HG03342 (cell line): ENCODE data around the gene AQP1.

Experiments
- ATAC-seq: cut with Tn5 transposase; IDR thresholded peaks from one replicate; pipeline ENCODE4 v1.9.1; 2021; ENCODE audit warnings: mild to moderate bottlenecking, moderate library complexity; ENCODE audit not compliant: unreplicated experiment

AQP1 gene

DNA sequence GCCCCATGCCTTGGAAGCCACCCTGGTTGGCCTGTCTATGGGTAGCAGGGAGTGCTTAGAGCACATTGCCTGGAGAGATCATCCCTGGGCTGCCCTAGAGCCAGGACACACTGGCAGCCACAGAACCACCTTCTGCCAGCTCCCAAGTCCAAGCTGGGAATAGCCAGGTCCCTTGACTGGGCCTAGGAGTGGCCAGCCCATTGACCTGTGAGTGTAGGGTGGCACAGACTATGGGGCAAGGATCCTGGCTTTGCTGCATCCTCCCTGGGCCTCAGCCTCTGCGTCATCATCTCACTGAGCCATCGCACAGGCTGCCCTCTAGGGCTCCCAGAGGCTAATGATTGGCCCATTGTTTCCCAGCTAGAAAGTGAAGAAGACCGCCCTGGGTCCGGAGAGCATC is 7.0 kb downstream of the AQP1 start:
- no peak for ATAC-seq

DNA sequence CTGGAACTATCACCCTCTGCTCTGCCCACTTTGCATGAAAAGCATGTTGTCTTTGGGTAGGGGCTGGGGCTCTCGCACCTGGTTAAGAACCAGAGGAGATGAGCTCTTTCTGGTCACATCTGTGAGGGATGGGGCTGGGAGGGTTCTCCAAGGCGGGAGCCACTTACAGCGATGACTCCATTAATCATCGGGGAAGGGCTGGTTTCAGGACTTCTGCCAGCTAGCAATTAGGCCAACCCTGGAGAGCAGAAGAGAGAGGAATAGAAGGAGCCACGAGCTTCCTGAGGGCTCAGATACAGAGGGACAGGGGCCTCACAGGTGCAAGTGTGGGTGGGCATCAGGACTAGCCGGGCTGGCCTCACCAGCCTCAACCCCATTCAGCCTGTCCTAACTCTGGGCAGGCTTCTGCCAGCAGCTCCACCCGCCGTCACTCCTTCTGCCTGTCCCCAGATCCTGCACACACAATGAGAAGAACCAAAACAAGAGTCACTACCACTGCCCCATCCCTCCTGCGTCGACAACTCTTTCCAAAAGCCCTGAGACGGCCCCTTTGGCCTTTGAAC is 8.4 kb downstream of the AQP1 start:
- no peak for ATAC-seq

DNA sequence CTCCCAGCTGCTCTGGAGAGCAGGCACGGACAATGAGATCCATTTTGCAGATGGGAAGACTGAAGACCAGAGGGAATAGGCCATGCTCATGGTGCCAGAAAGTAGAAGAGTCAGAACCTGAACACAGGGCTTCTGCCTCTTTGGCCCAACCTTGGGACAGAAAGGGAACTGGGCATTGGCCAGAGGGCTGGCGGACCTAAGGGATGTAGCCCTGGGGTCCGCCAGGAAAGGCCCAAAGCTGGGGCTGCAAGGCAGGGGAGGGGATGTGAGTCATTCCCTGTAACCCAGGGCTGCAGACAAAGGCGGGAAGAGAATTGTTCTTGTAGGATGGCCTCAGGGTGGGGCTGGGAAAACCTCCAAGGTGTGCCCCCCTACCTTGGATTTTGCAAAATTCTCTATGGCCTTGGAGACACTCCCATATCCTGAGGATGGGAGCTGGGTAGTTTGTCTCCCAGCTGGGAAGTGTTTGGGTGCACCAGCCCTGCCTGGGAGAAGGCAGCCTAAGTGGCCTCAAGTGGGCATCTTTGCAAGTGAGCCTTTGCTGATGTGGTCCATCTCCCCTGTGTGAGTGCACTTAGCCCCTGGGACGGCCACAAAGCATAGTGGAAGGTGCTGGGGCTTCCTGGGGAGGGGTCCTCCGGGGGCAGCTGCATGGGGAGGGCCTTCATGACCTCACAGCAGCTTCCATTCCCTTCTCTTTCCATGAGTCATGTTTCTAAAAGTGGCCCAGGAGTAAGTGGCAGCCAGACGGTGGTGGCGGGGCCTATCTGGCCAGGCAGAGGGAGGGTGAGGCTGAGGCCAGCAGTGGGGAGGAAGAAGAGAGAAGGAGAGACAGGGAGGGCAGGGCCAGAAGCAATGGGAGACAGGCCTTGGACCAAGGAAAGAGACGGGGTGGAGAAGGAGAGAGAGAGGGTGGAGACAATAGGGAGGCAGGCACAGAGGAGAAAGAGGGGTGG is 9.2 kb downstream of the AQP1 start:
- ATAC-seq, result no peak

DNA sequence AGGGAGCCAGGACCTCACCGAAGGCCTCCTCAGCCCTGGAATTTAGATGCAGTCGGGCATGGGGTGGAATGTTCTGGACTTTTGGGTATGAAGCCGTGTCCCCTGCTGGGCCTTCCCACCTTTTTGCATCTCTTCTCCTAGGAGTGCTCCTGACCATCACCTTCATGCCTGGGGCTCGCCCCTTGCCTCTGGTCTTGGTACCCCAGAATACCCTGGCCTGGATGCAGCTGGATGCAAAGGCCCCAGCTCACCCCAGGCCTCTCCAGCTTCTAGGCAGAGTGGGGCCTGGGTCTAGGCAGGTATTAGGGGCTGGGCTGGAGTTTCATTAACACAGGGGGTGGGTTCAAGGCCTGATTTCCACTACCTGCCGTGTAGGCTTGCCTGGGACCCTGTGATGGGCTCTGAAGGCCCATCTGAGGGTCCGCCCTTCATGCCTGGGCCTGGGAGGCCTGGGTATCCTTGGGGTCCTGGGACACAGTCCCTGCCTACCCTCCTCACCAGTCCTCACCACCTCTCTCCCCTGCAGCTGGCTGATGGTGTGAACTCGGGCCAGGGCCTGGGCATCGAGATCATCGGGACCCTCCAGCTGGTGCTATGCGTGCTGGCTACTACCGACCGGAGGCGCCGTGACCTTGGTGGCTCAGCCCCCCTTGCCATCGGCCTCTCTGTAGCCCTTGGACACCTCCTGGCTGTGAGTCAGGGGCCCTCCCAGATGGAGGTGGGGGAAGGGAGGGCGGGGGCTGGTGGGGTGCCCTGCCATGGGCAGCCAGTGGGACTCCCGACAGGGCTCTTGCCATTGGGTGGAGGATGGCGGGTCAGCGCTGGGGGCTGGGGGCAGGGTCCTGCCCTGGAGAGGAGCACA is 10.1 kb downstream of the AQP1 start:
- ATAC-seq, result no peak

DNA sequence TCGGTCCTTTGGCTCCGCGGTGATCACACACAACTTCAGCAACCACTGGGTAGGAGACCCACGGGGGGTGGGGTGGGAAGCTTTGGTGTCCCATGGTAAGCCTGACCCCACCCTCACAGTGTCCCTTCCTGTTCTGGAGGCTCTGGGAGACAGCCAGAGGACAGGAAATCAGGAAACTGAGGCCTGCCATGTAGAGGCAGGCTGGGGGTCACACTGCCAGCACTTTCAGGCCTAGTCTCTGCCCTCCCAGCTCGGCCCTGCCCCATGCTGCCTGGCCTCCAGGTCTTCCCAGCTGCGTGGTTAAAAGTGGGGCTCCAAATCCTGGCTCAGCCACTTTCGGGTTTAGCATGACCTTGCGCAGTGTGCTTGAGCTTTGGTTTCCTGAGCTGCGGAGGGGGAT is 10.9 kb downstream of the AQP1 start:
- no peak for ATAC-seq

DNA sequence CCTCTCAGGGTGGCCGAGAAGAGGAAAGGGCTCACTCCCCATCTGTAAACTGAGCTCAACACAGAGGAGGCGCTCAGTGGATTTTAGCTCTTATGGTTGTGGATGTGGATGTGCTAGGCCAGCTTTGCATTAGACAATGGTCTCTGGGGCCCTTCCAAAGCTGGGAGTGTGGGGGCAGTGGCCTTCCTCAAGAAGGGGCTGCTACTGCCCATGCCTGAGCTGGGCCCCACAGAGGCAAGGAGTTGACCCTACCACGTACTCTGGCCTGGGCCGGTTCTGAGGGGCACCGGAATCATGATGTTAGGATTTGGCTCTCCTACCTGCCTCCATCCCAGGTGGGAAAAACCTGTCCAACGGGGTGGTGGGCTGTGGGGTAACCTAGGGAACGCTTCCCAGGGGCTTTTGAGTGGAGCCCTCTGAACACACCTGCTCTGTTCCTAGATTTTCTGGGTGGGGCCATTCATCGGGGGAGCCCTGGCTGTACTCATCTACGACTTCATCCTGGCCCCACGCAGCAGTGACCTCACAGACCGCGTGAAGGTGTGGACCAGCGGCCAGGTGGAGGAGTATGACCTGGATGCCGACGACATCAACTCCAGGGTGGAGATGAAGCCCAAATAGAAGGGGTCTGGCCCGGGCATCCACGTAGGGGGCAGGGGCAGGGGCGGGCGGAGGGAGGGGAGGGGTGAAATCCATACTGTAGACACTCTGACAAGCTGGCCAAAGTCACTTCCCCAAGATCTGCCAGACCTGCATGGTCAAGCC is 11.5 kb downstream of the AQP1 start:
- no peak for ATAC-seq

DNA sequence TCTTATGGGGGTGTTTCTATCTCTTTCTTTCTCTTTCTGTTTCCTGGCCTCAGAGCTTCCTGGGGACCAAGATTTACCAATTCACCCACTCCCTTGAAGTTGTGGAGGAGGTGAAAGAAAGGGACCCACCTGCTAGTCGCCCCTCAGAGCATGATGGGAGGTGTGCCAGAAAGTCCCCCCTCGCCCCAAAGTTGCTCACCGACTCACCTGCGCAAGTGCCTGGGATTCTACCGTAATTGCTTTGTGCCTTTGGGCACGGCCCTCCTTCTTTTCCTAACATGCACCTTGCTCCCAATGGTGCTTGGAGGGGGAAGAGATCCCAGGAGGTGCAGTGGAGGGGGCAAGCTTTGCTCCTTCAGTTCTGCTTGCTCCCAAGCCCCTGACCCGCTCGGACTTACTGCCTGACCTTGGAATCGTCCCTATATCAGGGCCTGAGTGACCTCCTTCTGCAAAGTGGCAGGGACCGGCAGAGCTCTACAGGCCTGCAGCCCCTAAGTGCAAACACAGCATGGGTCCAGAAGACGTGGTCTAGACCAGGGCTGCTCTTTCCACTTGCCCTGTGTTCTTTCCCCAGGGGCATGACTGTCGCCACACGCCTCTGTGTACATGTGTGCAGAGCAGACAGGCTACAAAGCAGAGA is 12.2 kb downstream of the AQP1 start:
- no peak for ATAC-seq

DNA sequence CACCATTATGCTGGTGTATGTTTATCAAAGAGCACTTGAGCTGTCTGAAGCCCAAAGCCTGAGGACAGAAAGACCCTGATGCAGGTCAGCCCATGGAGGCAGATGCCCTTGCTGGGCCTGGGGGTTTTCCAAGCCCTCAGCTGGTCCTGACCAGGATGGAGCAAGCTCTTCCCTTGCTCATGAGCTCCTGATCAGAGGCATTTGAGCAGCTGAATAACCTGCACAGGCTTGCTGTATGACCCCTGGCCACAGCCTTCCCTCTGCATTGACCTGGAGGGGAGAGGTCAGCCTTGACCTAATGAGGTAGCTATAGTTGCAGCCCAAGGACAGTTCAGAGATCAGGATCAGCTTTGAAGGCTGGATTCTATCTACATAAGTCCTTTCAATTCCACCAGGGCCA is 13.0 kb downstream of the AQP1 start:
- ATAC-seq, result no peak

DNA sequence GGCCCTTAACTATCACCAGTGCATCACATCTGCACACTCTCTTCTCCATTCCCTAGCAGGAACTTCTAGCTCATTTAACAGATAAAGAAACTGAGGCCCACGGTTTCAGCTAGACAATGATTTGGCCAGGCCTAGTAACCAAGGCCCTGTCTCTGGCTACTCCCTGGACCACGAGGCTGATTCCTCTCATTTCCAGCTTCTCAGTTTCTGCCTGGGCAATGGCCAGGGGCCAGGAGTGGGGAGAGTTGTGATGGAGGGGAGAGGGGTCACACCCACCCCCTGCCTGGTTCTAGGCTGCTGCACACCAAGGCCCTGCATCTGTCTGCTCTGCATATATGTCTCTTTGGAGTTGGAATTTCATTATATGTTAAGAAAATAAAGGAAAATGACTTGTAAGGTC is 13.5 kb downstream of the AQP1 start:
- ATAC-seq, result no peak

DNA sequence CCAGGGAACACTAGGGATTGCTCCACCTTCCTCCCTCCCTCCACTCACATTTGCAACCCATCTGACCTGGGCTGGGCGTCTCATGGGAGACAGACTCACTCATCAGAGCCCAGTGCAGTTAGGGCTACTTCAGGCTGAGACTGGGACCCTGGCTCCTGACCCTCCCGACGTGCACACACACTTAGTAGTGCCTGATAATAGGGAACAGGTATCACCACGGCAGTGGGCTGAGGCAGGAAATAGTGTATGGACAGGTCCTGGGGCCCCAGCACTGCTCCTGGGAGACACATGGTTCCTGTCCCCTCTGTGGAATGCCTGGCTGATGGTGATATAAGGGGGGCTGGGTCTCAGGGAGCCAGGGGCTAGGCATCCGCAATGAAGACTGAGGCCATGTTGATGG is 14.3 kb downstream of the AQP1 start:
- no peak for ATAC-seq

DNA sequence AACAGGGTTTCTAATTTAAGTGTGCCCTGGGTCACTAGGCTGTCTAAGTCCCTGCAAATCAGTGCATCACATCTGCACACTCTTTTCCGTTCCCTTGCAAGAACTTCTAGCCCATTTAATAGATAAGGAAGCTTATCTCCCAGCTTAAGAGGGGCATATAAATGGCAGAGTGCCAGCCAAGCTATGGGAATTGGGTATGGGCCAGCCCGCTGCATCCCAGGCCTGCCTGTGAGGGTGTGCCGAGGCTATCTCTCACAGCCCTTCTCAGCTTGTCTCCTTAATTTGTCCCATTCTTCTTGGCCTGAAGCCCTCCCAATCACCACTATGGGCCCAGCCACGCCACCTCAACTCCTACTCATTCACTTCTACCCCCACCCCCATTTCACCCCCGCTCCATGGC is 14.7 kb downstream of the AQP1 start:
- no peak for ATAC-seq

DNA sequence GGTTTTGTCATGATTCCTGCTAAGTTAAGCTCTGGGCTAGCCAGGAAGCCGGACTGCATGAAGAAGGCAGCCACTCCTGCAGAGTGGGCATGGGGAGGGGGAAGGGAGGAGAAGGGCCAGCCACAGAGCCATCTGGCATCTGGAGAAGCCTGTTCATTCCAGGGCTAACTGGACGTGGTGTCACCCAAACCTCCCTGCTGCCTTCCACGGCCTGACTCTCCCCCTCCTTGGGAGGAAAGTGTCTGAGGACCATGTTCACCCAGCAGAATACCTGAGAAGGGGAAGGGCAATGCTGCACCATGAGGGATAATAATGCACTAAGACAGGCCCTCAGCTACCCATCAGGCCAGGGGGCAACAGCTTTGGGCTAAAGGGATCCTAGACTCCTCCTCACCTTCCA is 15.4 kb downstream of the AQP1 start:
- no peak for ATAC-seq

DNA sequence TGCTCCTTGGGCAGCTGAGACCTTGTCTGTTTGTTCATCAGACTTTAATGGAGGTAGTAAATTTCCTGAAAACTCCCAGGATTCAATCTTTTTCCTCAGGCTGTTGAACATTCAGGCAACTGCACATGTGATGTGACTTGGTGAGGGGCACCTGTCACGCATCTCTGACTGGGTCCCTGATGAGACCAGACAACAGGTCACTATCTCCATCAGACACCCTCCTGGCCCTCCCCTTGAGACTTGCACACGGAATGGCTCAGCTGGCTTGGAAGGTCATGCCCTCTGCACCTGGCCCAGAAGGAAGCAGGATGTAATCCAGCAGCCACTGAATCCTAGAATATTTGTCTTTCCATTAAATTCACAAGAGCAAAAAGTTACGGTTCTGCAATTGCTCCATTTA is 15.9 kb downstream of the AQP1 start:
- ATAC-seq, result no peak

DNA sequence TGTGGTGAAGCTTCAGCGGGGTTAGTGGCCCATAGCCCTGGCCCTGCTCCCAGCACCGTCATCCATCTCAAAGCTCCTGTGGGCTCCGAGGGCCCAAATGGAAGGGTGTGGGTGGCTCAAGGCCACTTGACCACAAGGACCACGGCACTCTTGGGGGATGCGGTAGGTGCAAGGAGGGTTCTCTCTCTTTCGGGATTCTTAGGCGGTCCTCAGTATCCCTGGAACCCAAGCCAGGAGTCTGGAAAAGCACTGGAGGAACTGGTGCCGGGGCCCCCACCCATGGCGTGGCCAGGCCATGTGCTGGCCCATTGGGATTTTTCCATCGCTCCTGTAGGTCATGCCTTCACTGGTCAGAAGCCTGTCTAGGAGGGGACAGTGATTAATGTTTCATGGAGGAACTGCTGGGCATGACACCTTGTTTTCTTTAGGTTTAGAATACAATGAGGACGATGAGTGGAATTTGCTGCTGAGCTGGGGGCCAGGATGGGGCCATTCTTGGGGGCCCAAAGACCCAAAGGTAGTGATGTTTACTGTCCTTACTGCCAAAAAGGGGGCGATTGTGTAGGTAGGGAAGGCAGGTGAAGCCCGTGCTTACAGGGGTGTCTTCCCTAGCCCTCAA is 16.7 kb downstream of the AQP1 start:
- ATAC-seq, result no peak

DNA sequence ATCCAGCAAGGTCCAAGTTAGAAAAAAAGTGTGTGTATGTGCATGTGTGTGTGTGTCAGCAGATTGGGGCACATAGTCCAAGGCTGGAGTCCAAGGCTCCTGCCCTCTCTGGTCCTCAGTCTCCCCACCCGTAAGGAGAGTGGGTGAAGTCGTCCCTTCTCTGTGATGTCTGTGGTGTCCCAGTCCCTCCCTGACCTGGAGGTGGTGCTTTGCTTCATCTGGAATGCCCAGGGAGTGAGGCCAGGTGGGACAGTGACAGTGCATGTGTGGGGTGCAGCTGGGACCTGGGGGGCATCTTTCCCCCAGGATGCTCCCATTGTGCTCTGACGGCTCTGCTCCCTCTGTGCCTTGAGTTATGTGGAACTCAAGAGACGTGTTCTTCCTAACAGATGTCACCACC is 18.0 kb downstream of the AQP1 start:
- ATAC-seq, result no peak

DNA sequence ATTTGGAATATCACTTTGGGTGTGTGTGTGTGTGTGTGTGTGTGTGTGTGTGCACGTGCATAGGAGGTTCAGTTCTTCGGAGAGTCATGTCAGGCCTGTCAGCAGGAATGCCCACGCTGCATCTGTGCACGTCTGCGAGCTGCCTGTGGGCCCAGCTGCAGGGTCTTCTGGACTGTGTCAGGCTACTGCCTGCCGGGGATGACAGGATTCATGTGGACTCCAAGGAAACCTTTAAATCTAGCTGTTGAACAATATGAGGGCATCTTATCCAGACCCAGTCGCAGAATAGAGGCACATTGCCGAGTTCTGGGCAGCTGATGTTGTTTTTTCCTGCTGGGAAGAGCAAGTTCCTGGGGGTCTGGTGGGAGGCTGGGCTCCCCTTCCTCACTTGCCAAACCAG is 19.0 kb downstream of the AQP1 start:
- no peak for ATAC-seq

DNA sequence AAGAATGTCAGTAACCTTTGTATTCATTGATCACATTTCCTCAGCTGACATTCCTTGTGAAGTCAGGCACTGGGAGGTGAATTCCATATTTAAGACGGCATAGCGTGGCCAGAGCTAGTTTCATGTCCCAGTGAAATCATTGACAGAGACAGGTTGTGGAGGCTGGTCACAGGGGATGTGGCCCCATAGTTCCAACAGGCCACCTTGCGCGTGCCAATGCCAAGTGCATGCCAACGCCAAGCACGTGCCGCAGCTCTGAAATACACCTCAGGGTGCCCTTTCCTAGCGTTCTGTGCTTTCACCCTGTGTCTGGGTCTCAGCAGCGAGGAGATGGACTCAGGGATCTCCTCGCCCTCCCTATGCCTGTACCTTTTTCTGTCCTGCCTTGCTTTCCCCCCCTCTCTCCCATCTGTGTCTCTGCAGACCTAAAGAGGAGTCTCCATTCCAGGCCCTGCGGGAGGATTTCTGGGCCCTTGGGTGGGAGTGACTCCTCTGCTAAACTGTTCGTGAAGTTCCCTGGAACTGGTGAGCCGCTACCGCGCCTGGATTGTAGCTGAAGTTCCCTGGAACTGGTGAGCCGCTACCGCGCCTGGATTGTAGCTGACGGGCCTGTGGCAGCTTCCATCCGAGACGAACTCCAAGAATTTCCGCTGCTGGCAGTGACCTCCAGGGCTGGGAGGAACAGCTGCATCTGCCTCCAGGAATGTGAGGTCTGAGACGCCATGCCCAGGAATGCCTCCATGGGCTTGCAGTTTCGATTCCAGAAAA is 19.7 kb downstream of the AQP1 start:
- no peak for ATAC-seq

DNA sequence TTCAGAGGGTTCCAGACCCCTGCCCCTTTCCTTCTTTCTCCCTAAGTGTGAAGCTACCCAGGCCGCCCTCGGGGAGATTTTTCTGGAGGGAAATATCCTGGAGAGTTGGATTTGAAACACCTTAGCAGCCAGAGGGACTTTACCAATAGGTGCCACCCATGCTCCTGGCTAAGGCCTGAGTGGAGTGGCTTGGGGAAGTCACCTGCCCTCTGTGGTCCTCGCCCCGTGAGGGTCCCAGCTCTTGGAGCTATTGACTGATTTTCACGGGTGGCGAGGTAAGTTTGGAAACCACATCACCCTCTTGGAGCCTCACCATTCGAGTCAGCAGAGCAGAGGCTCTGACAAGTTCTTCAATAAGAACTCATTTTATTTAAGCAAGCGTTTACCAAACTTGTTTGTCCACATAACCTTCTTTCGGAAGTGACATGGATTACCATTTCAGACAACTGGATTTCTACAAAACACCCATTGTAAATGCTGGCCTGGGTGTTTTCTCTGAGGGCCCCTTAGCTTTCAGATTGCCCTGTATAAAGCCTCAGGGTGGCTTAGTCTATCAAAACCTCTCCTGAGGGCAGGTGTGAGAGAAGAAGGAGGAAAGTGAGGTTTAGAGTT is 20.4 kb downstream of the AQP1 start:
- no peak for ATAC-seq

DNA sequence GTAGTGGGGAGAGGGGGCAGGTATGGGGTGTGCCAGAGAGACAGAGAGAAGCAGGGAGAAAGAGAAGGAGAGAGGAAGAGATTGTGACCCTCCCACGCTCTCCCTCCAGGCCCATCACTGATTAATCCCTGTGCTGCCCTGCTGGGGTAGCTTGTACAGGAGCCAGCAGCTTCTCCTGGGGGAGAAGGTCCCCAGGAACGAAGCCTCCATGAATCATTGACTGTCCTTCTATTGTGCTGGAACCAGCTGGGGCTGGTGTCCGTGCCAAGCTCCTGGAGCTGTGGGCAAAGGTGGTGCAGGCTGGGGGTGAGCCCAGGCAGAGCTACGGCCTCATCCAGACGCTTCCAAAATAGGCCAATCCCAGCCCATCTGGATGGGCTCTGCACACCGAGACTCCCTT is 20.9 kb downstream of the AQP1 start:
- no peak for ATAC-seq
